ENCODE measurements around the gene DHH.

Gene DHH

GRCh38 chr12:49100380-49100779, 5.8 kb upstream of the DHH start:
- TF ChIP-seq MYC (IDR thresholded peaks at IDR 0.05; ENCODE audit: low read depth, low read length) (no peak), CTCF (IDR thresholded peaks at IDR 0.05; ENCODE audit: low read depth, low read length) (no peak)
- no peak for DNase-seq (ENCODE audit: low read depth)
- H3K4me3 ChIP-seq (ENCODE audit: low read depth, low read length) = no peak overlapping the region

- TF ChIP-seq CTCF (IDR thresholded peaks at IDR 0.05; ENCODE audit: low read depth, low read length) (no peak), MYC (IDR thresholded peaks at IDR 0.05; ENCODE audit: low read depth, low read length) (no peak), MAX (IDR thresholded peaks at IDR 0.05; ENCODE audit: low read depth, low read length) (no peak), POLR2A (IDR thresholded peaks at IDR 0.05; ENCODE audit: extremely low read depth, insufficient read length) (no peak)
- H3K4me3 ChIP-seq (ENCODE audit: low read depth, low read length) = no peak overlapping the region
- no peak for DNase-seq (ENCODE audit: low read depth)
These were observed 4.1 kb upstream of the DHH start for GRCh38 chr12:49098703-49099102.

- no peak for TF ChIP-seq POLR2A (IDR thresholded peaks at IDR 0.05; ENCODE audit: extremely low read depth, insufficient read length)
- TF ChIP-seq MYC (IDR thresholded peaks at IDR 0.05; ENCODE audit: low read depth, low read length) = no peak
- TF ChIP-seq CTCF (IDR thresholded peaks at IDR 0.05; ENCODE audit: low read depth, low read length) = peak; percentile 95
- peak; percentile 36; the same call in 1 of the 2 replicates for TF ChIP-seq MAX (IDR thresholded peaks at IDR 0.05; ENCODE audit: low read depth, low read length)
- H3K4me3 ChIP-seq (ENCODE audit: low read depth, low read length) = no peak overlapping the region
- peak; percentile 78 for DNase-seq (ENCODE audit: low read depth)
These were observed 3.4 kb upstream of the DHH start for GRCh38 chr12:49098035-49098451.

GRCh38 chr12:49097381-49097780, 2.8 kb upstream of the DHH start:
- no peak overlapping the region for H3K4me3 ChIP-seq (ENCODE audit: low read depth, low read length)
- no peak for DNase-seq (ENCODE audit: low read depth)
- TF ChIP-seq POLR2A (IDR thresholded peaks at IDR 0.05; ENCODE audit: extremely low read depth, insufficient read length) (no peak), MYC (IDR thresholded peaks at IDR 0.05; ENCODE audit: low read depth, low read length) (no peak), MAX (IDR thresholded peaks at IDR 0.05; ENCODE audit: low read depth, low read length) (no peak), CTCF (IDR thresholded peaks at IDR 0.05; ENCODE audit: low read depth, low read length) (no peak)

- TF ChIP-seq MYC (IDR thresholded peaks at IDR 0.05; ENCODE audit: low read depth, low read length) = no peak
- no peak for TF ChIP-seq POLR2A (IDR thresholded peaks at IDR 0.05; ENCODE audit: extremely low read depth, insufficient read length)
- no peak for TF ChIP-seq MAX (IDR thresholded peaks at IDR 0.05; ENCODE audit: low read depth, low read length)
- no peak for TF ChIP-seq CTCF (IDR thresholded peaks at IDR 0.05; ENCODE audit: low read depth, low read length)
- H3K4me3 ChIP-seq (ENCODE audit: low read depth, low read length) = no peak overlapping the region
- DNase-seq (ENCODE audit: low read depth) = no peak
These were observed 369 bp upstream of the DHH start for GRCh38 chr12:49094975-49095365.

GRCh38 chr12:49093792-49094159, 825 bp downstream of the DHH start:
- TF ChIP-seq MAX (IDR thresholded peaks at IDR 0.05; ENCODE audit: low read depth, low read length) (no peak), POLR2A (IDR thresholded peaks at IDR 0.05; ENCODE audit: extremely low read depth, insufficient read length) (no peak), MYC (IDR thresholded peaks at IDR 0.05; ENCODE audit: low read depth, low read length) (no peak), CTCF (IDR thresholded peaks at IDR 0.05; ENCODE audit: low read depth, low read length) (no peak)
- no peak for DNase-seq (ENCODE audit: low read depth)
- H3K4me3 ChIP-seq (ENCODE audit: low read depth, low read length) = no peak overlapping the region

All from NB4 (cell line).